ENCODE measurements around the gene GLT1D1. TPM values are rescaled to one million over a fixed set of nuclear protein-coding genes. Genes with fewer than 3 reads are reported as not detected.

GLT1D1 gene
- total RNA-seq, 4 donors from 2014 or later = 0.57 to 2.9 (median 1.4) TPM

GRCh38 chr12:128856791-128857078 is 3.5 kb downstream of the GLT1D1 start:
- Histone ChIP-seq H3K27me3 (peaks cover 36% of the 10 kb centered on the region), H3K9me3 (no peaks in the 10 kb centered on the region), H3K4me3 (no peak overlapping the region), H3K4me1 (peaks cover 9% of the 10 kb centered on the region), H3K27ac (no peak overlapping the region), H3K36me3 (no peaks in the 10 kb centered on the region)
- DNase-seq (ENCODE audit: low spot score in 2 of 2) = no peak
- WGBS = 92% methylated on average over 7 of the region's 7 CpGs
- no peak for TF ChIP-seq POLR2AphosphoS5 (IDR thresholded peaks at IDR 0.05)
- TF ChIP-seq EP300 (IDR thresholded peaks at IDR 0.05) = no peak
- no peak for TF ChIP-seq CTCF (IDR thresholded peaks at IDR 0.05)
- TF ChIP-seq POLR2A (IDR thresholded peaks at IDR 0.05) = no peak

GRCh38 chr12:128857133-128857763 is 4.0 kb downstream of the GLT1D1 start:
- TF ChIP-seq POLR2AphosphoS5 (IDR thresholded peaks at IDR 0.05) (no peak), POLR2A (IDR thresholded peaks at IDR 0.05) (no peak), EP300 (IDR thresholded peaks at IDR 0.05) (no peak), CTCF (IDR thresholded peaks at IDR 0.05) (no peak)
- DNase-seq (ENCODE audit: low spot score in 2 of 2) = peak in 1 of 2 donors; percentile 45
- WGBS = 74% methylated on average over 9 of the region's 9 CpGs

GRCh38 chr12:128859311-128859710 is 6.0 kb downstream of the GLT1D1 start:
- no peak for TF ChIP-seq POLR2A (IDR thresholded peaks at IDR 0.05)
- no peak for TF ChIP-seq EP300 (IDR thresholded peaks at IDR 0.05)
- no peak for TF ChIP-seq POLR2AphosphoS5 (IDR thresholded peaks at IDR 0.05)
- no peak for TF ChIP-seq CTCF (IDR thresholded peaks at IDR 0.05)
- peaks cover under 1% of the 10 kb centered on the region for H3K4me1 ChIP-seq
- H3K27ac ChIP-seq = no peak overlapping the region
- peak in 1 of 2 donors; percentile 28 for DNase-seq (ENCODE audit: low spot score in 2 of 2)
- H3K27me3 ChIP-seq = peaks cover 11% of the 10 kb centered on the region
- H3K36me3 ChIP-seq = no peaks in the 10 kb centered on the region
- no peaks in the 10 kb centered on the region for H3K9me3 ChIP-seq
- 93% methylated on average over 9 of the region's 9 CpGs for WGBS
- no peak overlapping the region for H3K4me3 ChIP-seq

More at GRCh38 chr12:128857133-128857763, 4.0 kb downstream of the GLT1D1 start:
- Histone ChIP-seq H3K9me3 (no peaks in the 10 kb centered on the region), H3K27ac (no peak overlapping the region), H3K27me3 (peaks cover 31% of the 10 kb centered on the region), H3K4me1 (peaks cover 9% of the 10 kb centered on the region), H3K36me3 (no peaks in the 10 kb centered on the region), H3K4me3 (no peak overlapping the region)

- Histone ChIP-seq H3K9me3 (no peaks in the 10 kb centered on the region), H3K27ac (no peak overlapping the region), H3K4me1 (peaks cover 5% of the 10 kb centered on the region), H3K27me3 (no peaks in the 10 kb centered on the region), H3K36me3 (no peaks in the 10 kb centered on the region), H3K4me3 (no peak overlapping the region)
- DNase-seq (ENCODE audit: low spot score in 2 of 2) = peak in 1 of 2 donors; percentile 15
- TF ChIP-seq CTCF (IDR thresholded peaks at IDR 0.05) (no peak), POLR2AphosphoS5 (IDR thresholded peaks at IDR 0.05) (no peak), POLR2A (IDR thresholded peaks at IDR 0.05) (no peak)
- WGBS = 85% methylated on average over 15 of the region's 15 CpGs
Measured at GRCh38 chr12:128861226-128862016, 8.1 kb downstream of the GLT1D1 start.

GRCh38 chr12:128863957-128864356 is 10.7 kb downstream of the GLT1D1 start:
- no peak for DNase-seq (ENCODE audit: low spot score in 2 of 2)
- H3K4me3 ChIP-seq = no peak overlapping the region

More at GRCh38 chr12:128863957-128864356, 10.7 kb downstream of the GLT1D1 start:
- TF ChIP-seq POLR2AphosphoS5 (IDR thresholded peaks at IDR 0.05) (no peak), POLR2A (IDR thresholded peaks at IDR 0.05) (no peak), CTCF (IDR thresholded peaks at IDR 0.05) (no peak), EP300 (IDR thresholded peaks at IDR 0.05) (no peak)
- Histone ChIP-seq H3K9me3 (no peaks in the 10 kb centered on the region), H3K27me3 (no peaks in the 10 kb centered on the region), H3K27ac (no peak overlapping the region), H3K4me1 (peaks cover 5% of the 10 kb centered on the region), H3K36me3 (no peaks in the 10 kb centered on the region)
- 46% methylated on average over 11 of the region's 11 CpGs for WGBS
